Peyer's patch (tissue), 4 donors: ENCODE data around the gene CAMP.

Source experiments
- POLR2A ChIP-seq, 2 donors: fragments of 450-650 bp; IDR thresholded peaks; one replicate each; pipeline ENCODE4 v1.5.1; 2017; ENCODE audit warnings: antibody characterized with exemption in 2 of 2, mild to moderate bottlenecking in 2 of 2, moderate library complexity in 2 of 2
- TF ChIP-seq, protein P1 (sequence below), 6 experiments: fragments of 450-650 bp in 4 of 6; fragments of 200-600 bp in 2 of 6; sonication (generic) in 1 of 6; IDR thresholded peaks; one replicate each; pipeline ENCODE4 v1.5.1; 2017 to 2019; ENCODE audit warnings: antibody characterized with exemption in 6 of 6, mild to moderate bottlenecking in 3 of 6, moderate library complexity in 1 of 6

DNA sequence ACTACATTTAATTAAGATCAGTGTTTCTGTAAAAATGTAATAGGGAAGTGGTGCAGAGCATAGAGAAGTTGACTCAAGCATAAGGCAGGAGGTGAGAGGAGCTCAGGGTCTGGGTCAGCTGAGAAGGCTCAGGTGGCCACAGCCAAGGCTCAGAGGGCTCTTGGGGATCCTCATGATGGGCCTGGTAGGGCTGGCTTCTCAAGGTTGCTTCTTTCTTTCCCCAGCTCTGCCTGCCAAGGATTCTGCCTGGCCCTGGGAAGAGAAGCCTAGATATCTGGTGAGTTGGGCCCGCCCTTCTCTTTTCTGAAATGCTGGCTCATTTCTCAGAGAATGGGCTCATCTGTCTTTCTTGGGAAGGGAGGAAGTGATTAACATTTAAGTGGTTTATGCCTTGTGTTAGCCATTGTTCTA lies 24.1 kb downstream of the CAMP start:
- TF ChIP-seq, protein P1, sequence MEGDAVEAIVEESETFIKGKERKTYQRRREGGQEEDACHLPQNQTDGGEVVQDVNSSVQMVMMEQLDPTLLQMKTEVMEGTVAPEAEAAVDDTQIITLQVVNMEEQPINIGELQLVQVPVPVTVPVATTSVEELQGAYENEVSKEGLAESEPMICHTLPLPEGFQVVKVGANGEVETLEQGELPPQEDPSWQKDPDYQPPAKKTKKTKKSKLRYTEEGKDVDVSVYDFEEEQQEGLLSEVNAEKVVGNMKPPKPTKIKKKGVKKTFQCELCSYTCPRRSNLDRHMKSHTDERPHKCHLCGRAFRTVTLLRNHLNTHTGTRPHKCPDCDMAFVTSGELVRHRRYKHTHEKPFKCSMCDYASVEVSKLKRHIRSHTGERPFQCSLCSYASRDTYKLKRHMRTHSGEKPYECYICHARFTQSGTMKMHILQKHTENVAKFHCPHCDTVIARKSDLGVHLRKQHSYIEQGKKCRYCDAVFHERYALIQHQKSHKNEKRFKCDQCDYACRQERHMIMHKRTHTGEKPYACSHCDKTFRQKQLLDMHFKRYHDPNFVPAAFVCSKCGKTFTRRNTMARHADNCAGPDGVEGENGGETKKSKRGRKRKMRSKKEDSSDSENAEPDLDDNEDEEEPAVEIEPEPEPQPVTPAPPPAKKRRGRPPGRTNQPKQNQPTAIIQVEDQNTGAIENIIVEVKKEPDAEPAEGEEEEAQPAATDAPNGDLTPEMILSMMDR (IDR thresholded peaks at IDR 0.05), result no peak
- TF ChIP-seq POLR2A (IDR thresholded peaks at IDR 0.05), result no peak
